GM19043 (cell line): ENCODE results near the gene PTGIS.

Source experiments
- ATAC-seq: cut with Tn5 transposase; IDR thresholded peaks from one replicate; pipeline ENCODE4 v1.9.1; 2021; ENCODE audit warnings: low read depth; ENCODE audit not compliant: unreplicated experiment

Gene PTGIS

GRCh38 chr20:49503176-49503575 lies 64.8 kb downstream of the PTGIS start:
- ATAC-seq: no peak

- ATAC-seq: no peak
Measured at GRCh38 chr20:49501917-49502316, 66.0 kb downstream of the PTGIS start.

GRCh38 chr20:49497398-49497669 lies 70.6 kb downstream of the PTGIS start:
- ATAC-seq: no peak

GRCh38 chr20:49496553-49497397 lies 71.2 kb downstream of the PTGIS start:
- ATAC-seq: no peak

GRCh38 chr20:49496043-49496442 lies 71.9 kb downstream of the PTGIS start:
- no peak for ATAC-seq

- ATAC-seq: no peak
Measured at GRCh38 chr20:49490689-49491088, 77.2 kb downstream of the PTGIS start.

- ATAC-seq: no peak
Measured at GRCh38 chr20:49489688-49490087, 78.2 kb downstream of the PTGIS start.

GRCh38 chr20:49486064-49486463 lies 81.9 kb downstream of the PTGIS start:
- no peak for ATAC-seq

- ATAC-seq: no peak
Measured at GRCh38 chr20:49485563-49485962, 82.4 kb downstream of the PTGIS start.

- ATAC-seq: no peak
Measured at GRCh38 chr20:49484180-49485140, 83.5 kb downstream of the PTGIS start.

GRCh38 chr20:49483696-49484123 lies 84.2 kb downstream of the PTGIS start:
- no peak for ATAC-seq

- ATAC-seq: no peak
Measured at GRCh38 chr20:49483018-49483695, 84.8 kb downstream of the PTGIS start.

GRCh38 chr20:49482621-49483017 lies 85.3 kb downstream of the PTGIS start, which contains the start of gene KCNB1:
Gene KCNB1, minus strand, starts transcription at chr20:49482668. Its CDS starts 188 bp downstream, at chr20:49482480.
- ATAC-seq: no peak

GRCh38 chr20:49482173-49482572 lies 85.8 kb downstream of the PTGIS start:
- no peak for ATAC-seq

GRCh38 chr20:49481116-49481515 lies 86.8 kb downstream of the PTGIS start:
- ATAC-seq: no peak

- ATAC-seq: no peak
Measured at GRCh38 chr20:49480236-49480635, 87.7 kb downstream of the PTGIS start.

GRCh38 chr20:49479785-49480184 lies 88.2 kb downstream of the PTGIS start:
- no peak for ATAC-seq

GRCh38 chr20:49478754-49479689 lies 88.9 kb downstream of the PTGIS start:
- no peak for ATAC-seq

GRCh38 chr20:49478266-49478665 lies 89.7 kb downstream of the PTGIS start:
- no peak for ATAC-seq

- no peak for ATAC-seq
Measured at GRCh38 chr20:49477200-49477599, 90.7 kb downstream of the PTGIS start.
